ENCODE measurements around the gene SMIM32. TPM values are rescaled to one million over a fixed set of nuclear protein-coding genes. Genes with fewer than 3 reads are reported as not detected.

The SMIM32 gene
- total RNA-seq (ENCODE audit: unreplicated experiment), result not detected
- long read RNA-seq, result 0 reads

- peaks cover 10% of the 10 kb centered on the region for H3K4me1 Mint-ChIP-seq (ENCODE audit: unreplicated experiment)
- no peaks in the 10 kb centered on the region for H3K9me3 Mint-ChIP-seq (ENCODE audit: unreplicated experiment)
- TF ChIP-seq, protein P1, sequence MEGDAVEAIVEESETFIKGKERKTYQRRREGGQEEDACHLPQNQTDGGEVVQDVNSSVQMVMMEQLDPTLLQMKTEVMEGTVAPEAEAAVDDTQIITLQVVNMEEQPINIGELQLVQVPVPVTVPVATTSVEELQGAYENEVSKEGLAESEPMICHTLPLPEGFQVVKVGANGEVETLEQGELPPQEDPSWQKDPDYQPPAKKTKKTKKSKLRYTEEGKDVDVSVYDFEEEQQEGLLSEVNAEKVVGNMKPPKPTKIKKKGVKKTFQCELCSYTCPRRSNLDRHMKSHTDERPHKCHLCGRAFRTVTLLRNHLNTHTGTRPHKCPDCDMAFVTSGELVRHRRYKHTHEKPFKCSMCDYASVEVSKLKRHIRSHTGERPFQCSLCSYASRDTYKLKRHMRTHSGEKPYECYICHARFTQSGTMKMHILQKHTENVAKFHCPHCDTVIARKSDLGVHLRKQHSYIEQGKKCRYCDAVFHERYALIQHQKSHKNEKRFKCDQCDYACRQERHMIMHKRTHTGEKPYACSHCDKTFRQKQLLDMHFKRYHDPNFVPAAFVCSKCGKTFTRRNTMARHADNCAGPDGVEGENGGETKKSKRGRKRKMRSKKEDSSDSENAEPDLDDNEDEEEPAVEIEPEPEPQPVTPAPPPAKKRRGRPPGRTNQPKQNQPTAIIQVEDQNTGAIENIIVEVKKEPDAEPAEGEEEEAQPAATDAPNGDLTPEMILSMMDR (IDR thresholded peaks at IDR 0.05; ENCODE audit: unreplicated experiment), result no peak
- peaks cover 16% of the 10 kb centered on the region for H3K27me3 Mint-ChIP-seq (ENCODE audit: unreplicated experiment)
- H3K4me3 Mint-ChIP-seq (ENCODE audit: unreplicated experiment), result peak within 1 kb of the TSS; percentile 59
- no peak within 1 kb of the TSS for H3K27ac Mint-ChIP-seq (ENCODE audit: unreplicated experiment)
- peaks cover 19% of the 10 kb centered on the region for H3K36me3 Mint-ChIP-seq (ENCODE audit: low read depth, unreplicated experiment)
- DNase-seq (ENCODE audit: low spot score), result peak; percentile 53
Measured at GRCh38 chr5:136192526-136193321, at the start of gene SMIM32. Gene SMIM32, minus strand, starts transcription at chr5:136193162. Its CDS starts 638 bp downstream, at chr5:136192524.

DNA sequence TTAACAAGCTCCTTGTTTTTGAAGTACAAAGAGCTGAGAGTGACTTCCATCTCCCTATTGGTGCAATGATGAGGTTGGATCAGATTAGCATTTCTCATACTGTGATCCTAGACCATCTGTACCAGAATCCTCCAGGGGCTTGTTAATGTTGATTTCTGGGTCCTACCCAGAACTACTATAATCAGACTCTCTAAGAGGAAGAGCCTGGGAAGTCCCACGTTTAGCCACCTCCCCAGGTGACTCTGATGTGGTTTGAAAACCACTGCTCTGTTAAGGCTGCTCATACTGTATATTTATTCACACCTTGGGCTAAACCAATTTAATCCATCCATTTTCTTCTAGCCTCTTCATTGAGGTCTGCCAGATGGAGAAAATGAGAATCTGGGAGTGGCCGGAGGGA, 49.6 kb upstream of the SMIM32 start:
- TF ChIP-seq, protein P1 (IDR thresholded peaks at IDR 0.05; ENCODE audit: unreplicated experiment), result no peak
- no peaks in the 10 kb centered on the region for H3K9me3 Mint-ChIP-seq (ENCODE audit: unreplicated experiment)
- H3K4me1 Mint-ChIP-seq (ENCODE audit: unreplicated experiment), result no peaks in the 10 kb centered on the region
- no peak overlapping the region for H3K27ac Mint-ChIP-seq (ENCODE audit: unreplicated experiment)
- H3K27me3 Mint-ChIP-seq (ENCODE audit: unreplicated experiment), result no peaks in the 10 kb centered on the region
- no peaks in the 10 kb centered on the region for H3K36me3 Mint-ChIP-seq (ENCODE audit: low read depth, unreplicated experiment)
- no peak for DNase-seq (ENCODE audit: low spot score)
- no peak overlapping the region for H3K4me3 Mint-ChIP-seq (ENCODE audit: unreplicated experiment)

DNA sequence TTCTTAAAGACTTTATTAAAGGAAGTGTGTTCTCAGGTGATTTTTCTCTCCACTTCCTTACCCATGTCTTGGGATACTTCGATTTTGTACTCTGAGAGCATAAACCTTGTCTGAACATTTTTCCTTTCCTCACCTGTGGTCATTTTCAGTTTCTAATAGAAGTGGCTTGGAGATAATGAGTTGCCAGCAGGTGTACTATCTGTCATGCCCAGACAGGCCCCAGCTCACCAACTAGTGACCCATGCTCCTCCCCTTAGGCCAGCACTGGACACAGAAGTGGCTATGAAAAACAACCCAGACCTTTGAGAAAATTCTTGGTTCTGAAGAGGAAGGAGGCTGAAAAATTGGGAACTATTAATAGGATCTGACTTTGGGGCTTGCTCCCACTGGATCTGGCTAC, 49.2 kb upstream of the SMIM32 start:
- Mint-ChIP-seq H3K27me3 (ENCODE audit: unreplicated experiment) (no peaks in the 10 kb centered on the region), H3K9me3 (ENCODE audit: unreplicated experiment) (no peaks in the 10 kb centered on the region), H3K4me3 (ENCODE audit: unreplicated experiment) (no peak overlapping the region), H3K4me1 (ENCODE audit: unreplicated experiment) (no peaks in the 10 kb centered on the region), H3K36me3 (ENCODE audit: low read depth, unreplicated experiment) (no peaks in the 10 kb centered on the region), H3K27ac (ENCODE audit: unreplicated experiment) (no peak overlapping the region)
- TF ChIP-seq, protein P1 (IDR thresholded peaks at IDR 0.05; ENCODE audit: unreplicated experiment), result no peak
- DNase-seq (ENCODE audit: low spot score), result no peak

DNA sequence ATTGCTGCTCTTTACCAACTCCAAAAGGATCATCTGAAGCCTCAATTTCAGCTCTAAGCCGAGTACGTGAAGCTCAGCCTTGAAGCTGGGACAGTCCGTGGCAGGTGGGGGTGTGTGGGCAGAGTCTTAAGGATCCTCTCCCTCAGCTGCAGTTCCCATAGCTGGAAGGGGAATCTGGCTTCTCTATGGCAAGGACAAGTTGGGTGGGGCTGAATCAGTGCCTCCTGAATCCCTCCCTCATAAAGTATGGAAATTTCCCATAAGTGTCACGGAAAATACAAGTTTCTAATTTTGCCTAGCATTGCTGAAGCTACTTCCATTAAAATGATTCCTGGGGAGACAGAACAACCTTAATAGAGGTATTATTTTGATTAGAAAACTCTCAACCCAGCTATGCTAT, 47.9 kb upstream of the SMIM32 start:
- no peaks in the 10 kb centered on the region for H3K27me3 Mint-ChIP-seq (ENCODE audit: unreplicated experiment)
- TF ChIP-seq, protein P1 (IDR thresholded peaks at IDR 0.05; ENCODE audit: unreplicated experiment), result no peak
- H3K9me3 Mint-ChIP-seq (ENCODE audit: unreplicated experiment), result no peaks in the 10 kb centered on the region

DNA sequence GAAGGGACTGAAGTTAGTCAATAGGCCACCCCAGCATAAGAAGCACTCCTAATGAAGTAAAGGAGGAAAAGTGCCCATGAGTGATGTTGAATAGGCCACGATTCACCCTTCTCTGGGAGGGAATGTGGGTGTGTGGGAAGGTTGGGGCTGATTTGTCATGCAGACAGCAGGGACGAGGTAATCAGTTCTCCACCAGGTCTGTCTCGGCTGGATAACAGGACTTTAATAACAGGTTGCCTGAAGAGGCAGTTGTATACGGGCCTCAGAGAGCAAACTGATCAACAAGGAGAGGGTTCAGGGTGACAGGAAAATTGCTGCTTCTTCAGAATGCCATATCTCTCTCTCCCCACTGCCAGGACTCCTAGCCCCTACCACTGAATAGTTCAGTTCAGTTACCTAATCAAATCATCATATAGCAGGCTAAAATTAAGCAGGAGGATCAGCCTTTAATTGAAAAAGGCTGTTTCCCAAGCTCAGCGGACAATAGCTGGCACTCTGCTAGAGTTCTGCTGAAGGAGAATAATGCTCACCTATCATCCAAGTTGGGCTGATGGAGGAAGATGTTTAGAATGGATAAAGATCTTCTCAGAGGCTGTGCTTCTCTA, 43.6 kb upstream of the SMIM32 start:
- Mint-ChIP-seq H3K4me1 (ENCODE audit: unreplicated experiment) (no peaks in the 10 kb centered on the region), H3K4me3 (ENCODE audit: unreplicated experiment) (no peak overlapping the region), H3K27ac (ENCODE audit: unreplicated experiment) (no peak overlapping the region), H3K9me3 (ENCODE audit: unreplicated experiment) (no peaks in the 10 kb centered on the region), H3K27me3 (ENCODE audit: unreplicated experiment) (peaks cover 1% of the 10 kb centered on the region), H3K36me3 (ENCODE audit: low read depth, unreplicated experiment) (no peaks in the 10 kb centered on the region)
- TF ChIP-seq, protein P1 (IDR thresholded peaks at IDR 0.05; ENCODE audit: unreplicated experiment), result no peak
- no peak for DNase-seq (ENCODE audit: low spot score)

More for the DNA sequence above, 47.9 kb upstream of the SMIM32 start:
- no peak overlapping the region for H3K4me3 Mint-ChIP-seq (ENCODE audit: unreplicated experiment)
- H3K36me3 Mint-ChIP-seq (ENCODE audit: low read depth, unreplicated experiment), result no peaks in the 10 kb centered on the region
- H3K27ac Mint-ChIP-seq (ENCODE audit: unreplicated experiment), result no peak overlapping the region
- no peaks in the 10 kb centered on the region for H3K4me1 Mint-ChIP-seq (ENCODE audit: unreplicated experiment)
- DNase-seq (ENCODE audit: low spot score), result no peak

Measured in endothelial cell (in vitro differentiated cells).